MM.1S (cell line): ENCODE results near the gene GRWD1.

ENCODE experiments used
- DNase-seq: peaks from one replicate; pipeline ENCODE4 v3.0.0-alpha.2; 2015
- H2AFZ ChIP-seq: fragments of 300-600 bp; sonication (generic); 2 replicates; pipeline ENCODE4 v1.6.0; 2016; ENCODE audit warnings: antibody characterized with exemption, low read length
- H3F3A ChIP-seq: fragments of 300-600 bp; sonication (generic); 2 replicates; pipeline ENCODE4 v1.6.1; 2016; ENCODE audit warnings: mild to moderate bottlenecking, antibody characterized with exemption, low read length, moderate library complexity, mixed read lengths; ENCODE audit not compliant: insufficient read depth
- H3K27ac ChIP-seq: fragments of 300-600 bp; sonication (generic); 2 replicates; pipeline ENCODE4 v1.5.1; 2016; ENCODE audit warnings: mild to moderate bottlenecking, low read length
- H3K27me3 ChIP-seq: fragments of 300-600 bp; sonication (generic); replicated peaks from 2 replicates; pipeline ENCODE4 v1.6.0; 2016; ENCODE audit warnings: low read length; ENCODE audit not compliant: insufficient read depth
- H3K36me3 ChIP-seq: fragments of 300-600 bp; sonication (generic); replicated peaks from 2 replicates; pipeline ENCODE4 v1.6.1; 2016; ENCODE audit warnings: mild to moderate bottlenecking, low read length, mixed read lengths; ENCODE audit not compliant: insufficient read depth
- H3K4me1 ChIP-seq: fragments of 300-600 bp; sonication (generic); 2 replicates; pipeline ENCODE4 v1.6.1; 2016; ENCODE audit warnings: low read length, mixed read lengths
- H3K4me2 ChIP-seq: fragments of 300-600 bp; sonication (generic); 2 replicates; pipeline ENCODE4 v1.6.0; 2016; ENCODE audit warnings: low read depth, low read length
- H3K4me3 ChIP-seq: fragments of 300-600 bp; sonication (generic); 2 replicates; pipeline ENCODE4 v1.5.1; 2016; ENCODE audit warnings: low read length, mixed read lengths
- H3K79me2 ChIP-seq: fragments of 300-600 bp; sonication (generic); 2 replicates; pipeline ENCODE4 v1.6.1; 2016; ENCODE audit warnings: mixed run types, low read length, mixed read lengths
- H3K9ac ChIP-seq: fragments of 300-600 bp; sonication (generic); 2 replicates; pipeline ENCODE4 v1.6.1; 2016; ENCODE audit warnings: low read length, mixed read lengths
- H3K9me2 ChIP-seq: fragments of 300-600 bp; sonication (generic); replicated peaks from 2 replicates; pipeline ENCODE4 v1.6.1; 2016; ENCODE audit warnings: mild to moderate bottlenecking, low read length, mixed read lengths; ENCODE audit not compliant: insufficient read depth
- H3K9me3 ChIP-seq: fragments of 300-600 bp; sonication (generic); replicated peaks from 2 replicates; pipeline ENCODE4 v1.6.1; 2016; ENCODE audit warnings: mild to moderate bottlenecking, low read length, mixed read lengths; ENCODE audit not compliant: insufficient read depth
- H4K20me1 ChIP-seq: fragments of 300-600 bp; sonication (generic); 2 replicates; pipeline ENCODE4 v1.6.1; 2016; ENCODE audit warnings: mild to moderate bottlenecking, low read length, moderate library complexity, mixed read lengths; ENCODE audit not compliant: insufficient read depth
- CTCF ChIP-seq: fragments of 300-600 bp; sonication (generic); IDR thresholded peaks from 2 replicates; pipeline ENCODE4 v1.5.1; 2016; ENCODE audit warnings: antibody characterized with exemption, low read length, mixed read lengths
- EZH2 ChIP-seq: fragments of 300-600 bp; sonication (generic); optimal IDR thresholded peaks from 2 replicates; pipeline ENCODE3; 2017; ENCODE audit warnings: low read depth, mild to moderate bottlenecking, antibody characterized with exemption, low read length, mixed read lengths
- EZH2phosphoT487 ChIP-seq: fragments of 300-600 bp; sonication (generic); IDR thresholded peaks from 2 replicates; pipeline ENCODE4 v1.6.1; 2018; ENCODE audit warnings: antibody characterized with exemption, low read length

The GRWD1 gene

GRCh38 chr19:48481846-48482639 lies 36.3 kb downstream of the GRWD1 start:
- H3K9me3 ChIP-seq = no peaks in the 10 kb centered on the region
- no peaks in the 10 kb centered on the region for H3K79me2 ChIP-seq
- H3F3A ChIP-seq = 0 out of 2 replicates have a peak, but pooled peaks cover 5% of the 10 kb centered on the region
- no peak overlapping the region for H2AFZ ChIP-seq
- no peak overlapping the region for H3K9ac ChIP-seq
- no peaks in the 10 kb centered on the region for H4K20me1 ChIP-seq
- H3K4me1 ChIP-seq = no peaks in the 10 kb centered on the region
- DNase-seq = no peak
- H3K27me3 ChIP-seq = no peaks in the 10 kb centered on the region
- no peak overlapping the region for H3K27ac ChIP-seq
- no peaks in the 10 kb centered on the region for H3K36me3 ChIP-seq
- H3K4me2 ChIP-seq = no peak overlapping the region
- TF ChIP-seq EZH2phosphoT487 (no peak), EZH2 (no peak), CTCF (no peak)
- H3K9me2 ChIP-seq = no peaks in the 10 kb centered on the region
- H3K4me3 ChIP-seq = no peak overlapping the region

- H3K4me1 ChIP-seq = no peaks in the 10 kb centered on the region
- no peaks in the 10 kb centered on the region for H3K79me2 ChIP-seq
- 0 out of 2 replicates have a peak, but pooled peaks cover 5% of the 10 kb centered on the region for H3F3A ChIP-seq
- no peak for DNase-seq
- no peaks in the 10 kb centered on the region for H3K27me3 ChIP-seq
- H2AFZ ChIP-seq = no peak overlapping the region
- H4K20me1 ChIP-seq = no peaks in the 10 kb centered on the region
- TF ChIP-seq EZH2 (no peak), EZH2phosphoT487 (no peak), CTCF (no peak)
- no peaks in the 10 kb centered on the region for H3K9me3 ChIP-seq
- no peaks in the 10 kb centered on the region for H3K36me3 ChIP-seq
- no peak overlapping the region for H3K9ac ChIP-seq
- no peak overlapping the region for H3K4me2 ChIP-seq
- no peaks in the 10 kb centered on the region for H3K9me2 ChIP-seq
- H3K27ac ChIP-seq = no peak overlapping the region
- H3K4me3 ChIP-seq = no peak overlapping the region
These were observed 37.5 kb downstream of the GRWD1 start for GRCh38 chr19:48483301-48483700.

- Histone ChIP-seq H3K27me3 (no peaks in the 10 kb centered on the region), H3K9me3 (no peaks in the 10 kb centered on the region), H3K4me1 (peaks cover under 1% of the 10 kb centered on the region; the same call in 1 of the 2 replicates), H3K27ac (no peak overlapping the region), H3K9me2 (no peaks in the 10 kb centered on the region), H3K4me3 (no peak overlapping the region), H2AFZ (no peak overlapping the region), H4K20me1 (no peaks in the 10 kb centered on the region), H3K4me2 (no peak overlapping the region), H3K36me3 (no peaks in the 10 kb centered on the region), H3K9ac (no peak overlapping the region), H3K79me2 (no peaks in the 10 kb centered on the region), H3F3A (peaks cover 5% of the 10 kb centered on the region; the same call in 1 of the 2 replicates)
- TF ChIP-seq EZH2phosphoT487 (no peak), CTCF (no peak), EZH2 (no peak)
- no peak for DNase-seq
These were observed 38.6 kb downstream of the GRWD1 start for GRCh38 chr19:48484247-48484893.
